ENCODE measurements around the gene CD79B. TPM values are rescaled to one million over a fixed set of nuclear protein-coding genes. Genes with fewer than 3 reads are reported as not detected.

Gene CD79B
- total RNA-seq, result 0.92 TPM

GRCh38 chr17:63931981-63932561, at the start of gene CD79B:
Gene CD79B (minus strand): TSS chr17:63932331. CDS start chr17:63932261, 70 bp downstream.

DNA sequence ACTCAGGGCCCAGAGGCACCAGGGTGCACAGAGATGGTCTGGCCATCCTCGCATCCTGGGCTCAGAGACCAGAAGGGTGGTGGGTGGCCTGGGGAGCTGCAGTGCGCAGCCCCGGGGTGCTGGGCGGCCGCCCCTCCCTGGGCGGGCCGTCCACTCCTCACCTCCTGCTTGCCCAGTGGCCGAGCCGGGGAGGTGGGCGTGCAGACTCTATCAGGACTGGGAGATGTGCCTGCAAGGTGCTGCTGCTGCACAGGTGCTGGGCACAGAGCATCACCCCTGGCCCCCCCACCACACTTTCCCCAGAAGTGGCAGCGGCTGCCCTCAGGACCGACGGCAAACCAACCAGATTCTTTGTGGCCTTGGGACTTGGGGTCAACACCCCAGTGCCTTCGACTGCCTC, 40.7 kb upstream of the CD79B start, which contains the start of gene SCN4A:
SCN4A (minus strand) TSS at position 123 of the 400 bp plus-strand sequence; CDS start at position 46, 77 bp downstream.

DNA sequence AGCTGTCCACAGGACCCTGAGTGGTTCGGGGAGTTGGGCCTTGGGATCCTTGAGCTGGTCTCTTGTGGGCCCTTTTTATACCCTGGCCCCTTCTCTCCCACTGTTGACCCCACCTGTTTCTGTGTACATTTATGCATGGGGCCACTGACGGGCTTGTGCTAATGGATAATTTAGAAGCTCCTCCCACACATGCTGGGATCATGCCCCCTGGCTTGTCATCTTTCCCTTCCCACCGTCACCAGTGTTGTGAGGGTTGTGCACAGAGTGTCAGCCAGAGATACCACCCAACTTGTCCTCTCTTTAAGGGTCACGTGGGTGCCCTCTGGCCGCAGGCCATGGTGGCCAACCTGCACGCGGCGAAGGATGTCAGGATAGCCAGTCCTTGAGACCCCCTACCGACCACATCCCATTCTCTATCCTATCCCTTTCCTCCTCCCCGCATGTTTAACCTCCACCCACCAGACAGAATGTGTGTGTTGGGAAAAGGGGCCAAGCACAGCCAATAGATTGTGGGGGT, 13.3 kb downstream of the CD79B start, which contains the start of gene GH1:
GH1 (minus strand) TSS at position 51 of the 517 bp plus-strand sequence. CDS start 63 bp downstream, outside the sequence.

GRCh38 chr17:63911041-63911635, 21.0 kb downstream of the CD79B start, which contains the start of gene CSHL1:
Gene CSHL1 (minus strand): TSS chr17:63911258. CDS start chr17:63911196, 62 bp downstream.

DNA sequence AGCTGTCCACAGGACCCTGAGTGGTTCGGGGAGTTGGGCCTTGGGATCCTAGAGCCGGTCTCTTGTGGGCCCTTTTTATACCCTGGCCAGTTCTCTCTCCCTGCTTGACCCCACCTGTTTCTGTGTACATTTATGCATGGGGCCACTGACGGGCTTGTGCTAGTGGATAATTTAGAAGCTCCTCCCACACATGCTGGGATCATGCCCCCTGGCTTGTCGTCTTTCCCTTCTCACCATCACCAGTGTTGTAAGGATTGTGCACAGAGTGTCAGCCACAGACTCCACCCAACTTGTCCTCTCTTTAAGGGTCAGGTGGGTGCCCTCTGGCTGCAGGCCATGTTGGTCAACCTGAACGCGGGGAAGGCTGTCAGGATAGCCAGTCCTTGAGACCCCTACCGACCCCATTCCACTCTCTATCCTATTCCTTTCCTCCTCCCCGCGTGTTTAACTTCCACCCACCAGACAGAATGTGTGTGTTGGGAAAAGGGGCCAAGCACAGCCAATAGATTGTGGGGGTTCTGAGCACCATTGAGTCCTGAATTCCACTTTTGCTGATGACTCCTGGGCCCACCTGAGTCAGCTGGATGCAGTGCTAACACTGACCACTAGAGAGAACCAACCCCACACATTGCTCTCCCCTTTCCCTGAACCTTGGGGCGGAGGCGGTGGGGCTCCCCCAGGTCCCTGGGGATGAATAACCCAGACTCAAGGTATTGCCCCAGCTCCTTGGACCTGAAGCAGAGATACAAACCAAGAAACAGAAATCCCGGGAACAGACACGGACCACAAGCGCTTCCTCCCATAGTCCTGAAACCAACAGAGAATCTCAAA, 35.4 kb downstream of the CD79B start, which contains the start of gene CSH1:
CSH1 (minus strand) TSS at position 51 of the 831 bp plus-strand sequence. CDS start 63 bp downstream, outside the sequence.

DNA sequence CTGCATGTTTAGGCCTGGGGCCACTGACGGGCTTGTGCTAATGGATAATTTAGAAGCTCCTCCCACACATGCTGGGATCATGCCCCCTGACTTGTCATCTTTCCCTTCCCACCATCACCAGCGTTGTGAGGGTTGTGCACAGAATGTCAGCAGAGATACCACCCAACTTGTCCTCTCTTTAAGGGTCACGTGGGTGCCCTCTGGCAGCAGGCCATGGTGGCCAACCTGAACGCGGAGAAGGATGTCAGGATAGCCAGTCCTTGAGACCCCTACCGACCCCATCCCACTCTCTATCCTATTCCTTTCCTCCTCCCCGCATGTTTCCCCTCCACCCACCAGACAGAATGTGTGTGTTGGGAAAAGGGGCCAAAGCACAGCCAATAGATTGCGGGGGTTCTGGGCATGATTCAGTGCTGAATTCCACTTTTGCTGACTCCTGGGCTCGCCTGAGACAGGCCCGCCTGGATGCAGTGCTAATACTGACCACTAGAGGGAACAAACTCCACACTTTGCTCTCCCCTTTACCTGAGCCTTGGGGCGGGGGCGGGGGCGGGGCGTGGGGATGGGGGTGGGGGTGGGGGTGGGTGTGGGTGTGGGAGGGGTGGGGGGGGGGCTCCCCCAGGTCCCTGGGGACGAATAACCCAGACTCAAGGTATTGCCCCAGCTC, 50.1 kb downstream of the CD79B start, which contains the start of gene GH2:
GH2 (minus strand) TSS at position 10 of the 667 bp plus-strand sequence. CDS start 143 bp downstream, outside the sequence.

Small RNAs within 50 kb of the gene (small RNA-seq; reads per million reads assigned to genes)
- gene AC040958.1 (not detected), gene AC127029.1 (not detected), gene GH1 (not detected)

Other genes with a start within 250 kb of the CD79B start
- 12.5 TPM for gene LIMD2, start 232.2 kb downstream of the CD79B start, total RNA-seq
- 32.3 TPM for gene STRADA, start 190.5 kb downstream of the CD79B start, total RNA-seq
- 65.3 TPM for gene CCDC47, start 158.7 kb downstream of the CD79B start, total RNA-seq
- 82.4 TPM for gene DDX42, start 158.2 kb downstream of the CD79B start, total RNA-seq
- gene PSMC5, start 104.9 kb downstream of the CD79B start, total RNA-seq, result 78.0 TPM
- gene FTSJ3, start 104.7 kb downstream of the CD79B start, total RNA-seq, result 29.3 TPM
- gene SMARCD2, start 89.6 kb downstream of the CD79B start, total RNA-seq, result 11.5 TPM
- gene CSH2, start 58.7 kb downstream of the CD79B start, total RNA-seq, result not detected
- not detected for gene GH2, start 50.4 kb downstream of the CD79B start, total RNA-seq
- gene CSH1, start 35.8 kb downstream of the CD79B start, total RNA-seq, result not detected
- gene CSHL1, start 21.1 kb downstream of the CD79B start, total RNA-seq, result not detected
- not detected for gene GH1, start 13.5 kb downstream of the CD79B start, total RNA-seq
- gene SCN4A, start 40.6 kb upstream of the CD79B start, total RNA-seq, result 0.92 TPM
- 6.9 TPM for gene PRR29, start 66.0 kb upstream of the CD79B start, total RNA-seq
- 8.8 TPM for gene ICAM2, start 88.3 kb upstream of the CD79B start, total RNA-seq
- gene ERN1, start 197.8 kb upstream of the CD79B start, total RNA-seq, result 4.2 TPM

All from diencephalon (tissue), 1 donor.